GM19099 (cell line): ENCODE data around the gene HAPLN2.

Source experiments
- POLR2A ChIP-seq: IDR thresholded peaks from 3 replicates; pipeline ENCODE4 v1.6.1; 2011; ENCODE audit warnings: low read depth; ENCODE audit not compliant: insufficient read length; ENCODE audit errors: extremely low read depth

The HAPLN2 gene

DNA sequence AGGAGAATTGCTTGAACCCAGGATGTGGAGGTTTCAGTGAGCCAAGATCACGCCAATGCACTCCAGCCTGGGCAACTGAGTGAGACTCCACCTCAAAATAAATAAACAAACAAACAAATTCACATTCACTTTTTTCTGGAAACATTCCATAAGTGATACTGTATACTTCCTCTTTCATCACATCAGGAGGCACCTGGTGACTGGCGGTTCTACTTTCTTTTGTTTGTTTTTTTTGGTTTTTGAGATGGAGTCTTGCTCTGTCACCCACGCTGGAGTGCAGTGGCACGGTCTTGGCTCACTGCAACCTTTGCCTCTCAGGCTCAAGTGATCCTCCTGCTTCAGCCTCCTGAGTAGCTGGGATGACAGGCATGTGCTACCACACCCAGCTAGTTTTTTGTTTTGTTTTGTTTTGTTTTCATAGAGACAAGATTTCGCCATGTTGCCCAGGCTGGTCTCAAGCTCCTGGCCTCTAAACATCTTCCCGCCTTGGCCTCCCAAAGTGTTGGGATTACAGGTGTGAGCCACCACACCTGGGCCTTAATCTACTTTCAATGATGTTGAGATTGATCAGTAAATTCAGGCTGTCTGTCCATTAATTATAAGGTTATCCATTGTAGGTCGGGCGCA, 10.7 kb downstream of the HAPLN2 start:
- TF ChIP-seq POLR2A: no peak

DNA sequence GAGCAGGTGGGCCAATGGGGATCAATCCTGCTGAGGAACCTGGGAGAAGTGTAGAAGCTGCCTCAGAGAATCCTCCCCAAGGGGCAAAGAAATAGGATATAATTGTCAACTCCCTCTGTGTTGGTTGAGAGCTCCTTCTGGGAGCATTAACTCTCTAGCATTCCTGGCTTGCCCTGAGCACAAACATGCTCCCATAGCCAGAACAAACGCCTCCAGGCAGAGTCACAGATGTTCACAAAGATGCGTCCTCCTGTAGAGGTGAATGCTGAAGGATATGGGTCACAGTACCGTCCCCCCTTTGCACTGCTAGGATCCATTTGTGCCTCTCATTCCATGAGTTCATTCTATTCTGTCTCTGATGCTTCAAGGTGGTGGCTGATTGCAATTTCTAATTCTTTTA, 13.1 kb downstream of the HAPLN2 start:
- TF ChIP-seq POLR2A: no peak

DNA sequence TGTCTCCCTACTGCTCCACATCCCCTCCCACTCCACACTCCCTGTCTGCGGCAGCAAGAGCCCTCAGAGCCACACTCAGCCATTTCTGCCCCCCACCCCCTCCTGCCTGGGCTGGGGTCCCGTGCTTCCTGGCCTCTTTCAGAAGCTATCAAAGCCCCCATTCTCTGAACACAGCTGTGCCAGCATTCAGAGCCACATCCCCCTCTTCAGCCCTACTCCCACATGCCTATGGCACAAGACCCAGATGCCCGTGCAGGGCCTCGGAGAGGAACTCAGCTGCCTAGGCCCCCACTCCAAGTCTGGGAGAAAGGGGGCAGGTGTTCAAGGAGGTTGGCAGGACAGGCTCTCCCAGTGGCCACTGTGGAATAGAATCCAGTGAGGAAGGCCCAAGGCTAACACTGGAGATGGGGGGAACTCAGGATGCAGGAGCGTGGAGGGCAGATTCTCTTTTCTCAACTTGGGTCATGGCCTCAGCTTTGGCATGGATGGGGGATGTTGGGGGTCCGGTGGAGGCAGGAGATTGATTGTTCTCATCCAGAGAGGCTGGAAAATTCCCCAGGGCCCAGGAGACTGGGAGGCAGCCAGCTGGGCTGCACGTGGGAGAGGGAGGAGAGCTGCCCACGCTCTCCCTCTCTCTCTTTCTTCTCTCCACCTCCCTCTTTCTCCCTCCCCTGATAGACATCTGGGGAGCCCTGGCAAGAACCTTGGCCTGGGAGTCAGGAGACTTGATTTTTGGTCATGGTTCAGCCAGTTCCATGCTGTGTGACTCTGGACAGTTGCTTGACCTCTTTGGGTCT, 19.2 kb downstream of the HAPLN2 start:
- no peak for TF ChIP-seq POLR2A

DNA sequence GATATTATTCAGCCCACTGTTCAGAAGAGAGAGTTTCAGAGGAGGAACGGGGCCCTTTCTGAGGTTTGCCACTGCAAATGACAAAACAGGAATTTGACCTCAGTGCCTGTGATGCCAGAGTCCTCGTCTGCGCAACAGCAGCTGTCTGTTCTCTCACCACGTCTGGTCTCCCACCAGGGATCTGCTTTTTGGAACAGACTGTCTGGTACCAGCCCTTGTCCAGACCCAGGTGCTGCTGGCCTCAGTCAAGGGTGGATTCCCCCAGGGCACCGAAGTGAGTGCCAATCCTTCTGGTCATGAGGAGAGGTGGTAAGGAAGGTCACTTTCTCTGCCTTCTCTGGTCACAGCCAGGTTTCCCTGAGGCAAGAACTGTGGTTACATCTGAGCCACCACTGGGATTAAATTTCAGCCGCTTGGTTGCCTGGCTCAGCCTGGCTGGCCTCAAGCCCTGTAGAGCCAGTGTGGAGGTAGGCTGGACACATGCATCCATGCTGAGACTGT, 20.4 kb downstream of the HAPLN2 start:
- no peak for TF ChIP-seq POLR2A

DNA sequence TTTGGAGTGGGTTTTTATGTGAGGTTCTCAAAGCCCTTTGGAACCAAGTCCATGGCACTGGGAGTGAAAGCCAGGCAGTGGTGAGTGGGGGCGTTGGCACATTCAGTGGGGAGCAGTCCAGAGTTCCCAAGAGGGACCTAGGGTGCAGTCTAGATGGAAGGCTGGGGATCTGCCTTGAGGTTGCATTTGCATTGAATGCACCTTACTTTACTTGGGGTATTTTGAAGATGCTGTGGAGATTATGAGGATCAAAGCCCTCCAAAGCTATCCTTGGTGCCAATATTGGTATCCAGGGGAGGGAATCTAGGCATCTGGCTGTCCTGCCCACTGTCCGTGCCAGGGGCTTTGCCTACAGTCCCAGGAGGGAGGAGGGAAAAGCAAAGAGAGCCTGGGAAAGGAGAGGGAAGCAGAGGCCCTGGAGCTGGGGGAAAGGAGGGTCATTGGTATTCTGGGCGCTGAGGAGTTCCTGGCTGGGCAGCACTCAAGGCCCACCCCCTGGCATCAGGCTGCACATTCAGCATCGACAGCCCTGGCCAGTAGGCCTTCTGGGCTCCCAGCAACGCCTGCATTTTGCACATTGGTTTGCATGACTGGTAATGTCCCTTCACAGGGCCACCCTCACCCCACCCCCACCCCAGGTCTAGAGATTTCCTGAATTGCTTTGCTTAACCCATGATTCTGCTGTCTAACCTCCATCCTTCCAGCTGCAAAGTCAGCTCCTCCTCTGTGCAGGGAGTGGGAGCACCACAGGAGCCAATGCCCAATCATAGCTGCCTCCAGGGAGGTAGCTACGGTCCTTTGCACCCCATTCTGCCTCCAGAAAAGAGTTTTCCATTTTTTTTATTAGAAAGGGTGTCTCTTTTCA, 21.9 kb downstream of the HAPLN2 start:
- TF ChIP-seq POLR2A: no peak

DNA sequence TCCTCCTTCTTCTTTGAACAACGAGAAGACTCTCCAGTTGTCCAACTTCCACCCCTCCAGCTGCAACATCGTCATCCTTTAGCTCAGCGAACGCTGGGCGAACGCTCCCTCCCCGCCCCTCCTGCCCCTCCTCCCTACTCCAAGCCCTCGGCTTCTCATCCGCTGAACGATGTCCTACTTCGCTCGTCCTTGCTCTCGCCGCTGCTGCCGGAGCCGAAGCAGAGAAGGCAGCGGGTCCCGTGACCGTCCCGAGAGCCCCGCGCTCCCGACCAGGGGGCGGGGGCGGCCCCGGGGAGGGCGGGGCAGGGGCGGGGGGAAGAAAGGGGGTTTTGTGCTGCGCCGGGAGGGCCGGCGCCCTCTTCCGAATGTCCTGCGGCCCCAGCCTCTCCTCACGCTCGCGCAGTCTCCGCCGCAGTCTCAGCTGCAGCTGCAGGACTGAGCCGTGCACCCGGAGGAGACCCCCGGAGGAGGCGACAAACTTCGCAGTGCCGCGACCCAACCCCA, 22.6 kb downstream of the HAPLN2 start, which contains the start of gene BCAN:
Gene BCAN, plus strand, starts transcription at position 357 of the 504 bp plus-strand sequence. CDS start 3,938 bp downstream, outside the sequence.
- no peak for TF ChIP-seq POLR2A

DNA sequence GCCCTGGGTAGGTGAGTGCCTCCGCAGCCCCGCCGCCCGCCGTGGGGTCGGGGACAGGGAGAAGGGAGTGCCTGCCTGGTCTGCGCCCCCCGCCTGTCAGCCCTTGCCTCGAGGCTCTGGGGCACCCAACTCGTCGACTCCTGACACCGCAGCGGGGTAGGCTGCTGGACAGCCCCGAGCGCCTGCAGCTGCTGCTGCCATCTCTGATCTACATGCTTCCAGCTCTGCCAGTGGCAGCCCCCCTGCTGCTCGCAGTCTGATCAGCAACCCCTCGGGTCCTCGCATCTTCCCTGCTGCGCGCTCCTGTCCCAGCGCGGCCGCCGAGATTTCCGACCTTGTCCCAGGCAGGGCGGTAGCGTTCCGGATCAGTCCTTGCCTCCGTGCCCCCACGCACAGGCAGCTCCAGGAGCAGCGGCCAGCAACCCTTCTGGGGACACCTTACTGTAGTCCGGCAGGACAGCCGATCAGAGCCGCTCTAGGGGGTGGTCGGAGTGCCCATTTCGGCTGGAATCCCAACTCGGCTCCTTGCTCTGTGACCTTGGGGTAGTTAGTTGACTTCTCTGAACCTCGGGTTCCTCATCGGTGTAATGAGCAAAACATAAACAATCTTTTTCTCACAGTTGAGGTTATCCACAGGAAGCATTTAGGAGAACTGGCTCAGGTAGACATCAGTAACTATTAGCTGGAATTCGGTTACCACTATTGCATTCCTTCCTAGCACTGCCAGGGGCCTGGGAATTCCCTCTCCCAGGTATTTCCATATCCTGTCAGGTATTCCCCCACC, 23.2 kb downstream of the HAPLN2 start:
- no peak for TF ChIP-seq POLR2A

DNA sequence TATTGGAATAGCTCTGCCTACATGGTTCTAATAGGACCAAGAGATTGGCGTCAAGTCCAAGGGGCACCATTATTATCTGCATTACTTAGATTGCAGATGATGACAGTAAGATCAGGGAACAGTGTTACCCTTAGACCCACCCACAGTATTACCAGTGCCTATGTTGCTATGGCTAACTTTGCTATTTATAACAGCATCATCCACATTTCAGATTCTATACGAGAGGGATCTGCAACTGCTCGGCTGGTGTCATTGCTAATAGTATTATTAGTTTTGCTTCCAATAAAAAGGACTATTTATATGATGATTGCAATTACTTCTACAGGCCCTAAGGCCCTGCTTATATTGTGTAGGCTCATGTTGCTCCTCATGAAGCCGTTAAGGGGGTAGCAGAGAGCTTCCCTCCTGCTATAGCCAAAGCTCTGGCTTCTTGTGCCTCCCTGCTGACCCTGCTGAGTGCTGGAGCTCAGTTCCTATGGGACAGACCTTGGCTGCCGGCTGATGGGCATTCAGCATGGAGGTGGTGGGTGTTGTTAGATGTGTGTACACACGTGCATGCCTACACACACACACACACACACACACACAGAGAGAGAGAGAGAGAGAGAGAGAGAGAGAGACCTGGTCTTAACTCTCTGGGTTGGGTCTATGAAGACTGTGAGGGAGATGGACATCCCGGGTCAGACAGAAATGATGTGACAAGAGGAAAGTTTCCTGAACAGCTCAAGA, 24.0 kb downstream of the HAPLN2 start:
- TF ChIP-seq POLR2A: no peak

DNA sequence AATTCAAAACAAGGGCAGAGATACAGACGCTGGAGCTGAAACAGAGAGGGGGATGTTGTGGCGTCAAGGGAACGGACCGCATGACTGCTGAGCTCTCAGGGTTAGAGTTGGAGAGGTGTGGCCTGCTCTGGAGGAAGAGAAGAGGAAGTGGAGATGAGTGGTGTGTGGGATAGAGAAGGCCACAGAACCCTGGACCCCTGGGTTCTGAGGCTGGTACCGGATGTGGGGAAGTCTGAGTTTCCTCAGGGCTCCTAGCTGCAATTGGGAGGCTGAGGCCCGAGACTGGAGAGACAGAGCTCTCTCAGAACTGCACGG, 24.5 kb downstream of the HAPLN2 start:
- TF ChIP-seq POLR2A: no peak

DNA sequence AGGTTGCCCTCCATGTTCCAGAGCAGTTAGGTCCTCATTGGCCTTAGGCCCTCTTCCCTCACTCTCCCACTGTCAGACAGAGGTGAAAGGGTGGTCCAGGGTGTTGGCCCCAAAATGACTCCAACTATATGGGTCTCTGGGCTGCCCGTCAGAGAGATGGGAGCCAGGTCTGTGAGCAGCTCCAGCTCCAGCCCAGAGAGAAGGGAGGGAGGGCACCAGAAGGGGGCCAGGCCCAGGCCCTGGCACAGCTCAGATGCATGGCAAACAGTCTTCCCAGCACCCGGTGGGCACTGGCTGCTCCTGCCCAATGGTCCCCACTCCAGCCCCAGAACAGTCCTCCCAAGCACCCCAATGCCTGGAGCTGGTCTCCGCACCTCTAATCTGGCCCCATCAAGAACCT, 24.9 kb downstream of the HAPLN2 start:
- TF ChIP-seq POLR2A: no peak

DNA sequence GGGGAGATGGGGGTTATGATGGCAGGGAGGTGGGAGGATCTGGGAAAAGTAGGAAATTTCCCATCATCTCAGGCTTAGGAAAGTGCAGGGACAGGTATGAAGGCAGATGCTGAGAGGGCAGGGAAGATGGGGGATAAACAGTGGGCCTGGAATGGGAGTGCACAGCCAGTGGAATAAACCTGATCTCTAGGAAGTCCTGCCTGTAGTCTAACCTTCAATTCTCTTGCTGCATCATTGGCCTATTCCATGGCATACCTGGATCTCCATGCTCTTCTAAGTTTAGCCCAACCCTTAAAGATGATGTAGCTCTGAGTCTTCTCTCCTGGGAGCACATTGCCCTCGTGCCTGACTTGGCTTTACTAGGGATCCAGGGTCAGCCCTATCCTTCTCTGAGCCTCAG, 25.4 kb downstream of the HAPLN2 start:
- TF ChIP-seq POLR2A: no peak

DNA sequence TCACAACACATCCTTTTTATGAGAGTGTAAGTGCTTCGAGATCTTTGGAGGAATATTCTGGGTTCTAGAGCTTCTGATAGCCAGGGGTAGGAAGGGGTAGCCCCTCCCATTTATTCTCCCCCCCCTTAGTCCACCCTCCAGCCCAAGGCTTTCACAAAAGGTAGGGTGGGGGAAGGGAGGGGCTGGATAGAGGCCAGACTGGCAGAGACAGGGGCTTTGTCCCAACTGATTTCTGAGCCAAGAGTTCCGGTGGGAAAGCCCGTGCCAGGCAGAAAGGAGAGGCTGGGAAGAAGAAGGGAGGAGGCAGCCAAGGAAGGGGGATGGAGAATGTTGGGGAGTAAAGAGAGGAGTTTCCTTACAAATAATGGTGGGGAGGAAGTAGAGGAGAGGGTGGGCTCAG, 25.8 kb downstream of the HAPLN2 start:
- TF ChIP-seq POLR2A: no peak

DNA sequence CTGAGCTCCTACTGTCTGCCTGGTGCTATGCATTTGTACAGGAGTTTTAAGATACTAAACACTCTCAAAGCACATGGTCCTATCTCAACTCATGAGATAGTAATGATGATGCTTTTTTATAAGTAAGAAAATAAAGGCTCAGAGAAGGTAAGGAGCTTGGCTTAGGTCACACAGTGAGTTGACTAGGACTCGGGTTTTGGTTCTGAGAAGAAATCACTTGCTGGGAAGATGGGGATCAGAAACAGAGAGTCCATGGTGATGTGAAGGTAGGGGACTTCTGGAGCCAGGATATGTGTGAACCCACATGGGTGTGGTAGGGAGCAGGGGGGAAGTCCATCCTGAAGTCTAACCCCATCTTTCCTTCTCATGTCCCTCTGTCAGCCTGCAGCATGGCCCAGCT, 26.5 kb downstream of the HAPLN2 start:
- TF ChIP-seq POLR2A: no peak

DNA sequence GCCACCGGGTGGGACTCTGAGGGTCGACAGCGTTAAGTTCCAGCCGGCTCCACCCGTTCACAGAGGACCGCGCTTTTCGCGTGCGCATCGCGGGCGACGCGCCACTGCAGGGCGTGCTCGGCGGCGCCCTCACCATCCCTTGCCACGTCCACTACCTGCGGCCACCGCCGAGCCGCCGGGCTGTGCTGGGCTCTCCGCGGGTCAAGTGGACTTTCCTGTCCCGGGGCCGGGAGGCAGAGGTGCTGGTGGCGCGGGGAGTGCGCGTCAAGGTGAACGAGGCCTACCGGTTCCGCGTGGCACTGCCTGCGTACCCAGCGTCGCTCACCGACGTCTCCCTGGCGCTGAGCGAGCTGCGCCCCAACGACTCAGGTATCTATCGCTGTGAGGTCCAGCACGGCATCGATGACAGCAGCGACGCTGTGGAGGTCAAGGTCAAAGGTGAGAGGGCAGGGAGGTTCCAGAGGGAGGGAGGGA, 27.6 kb downstream of the HAPLN2 start:
- no peak for TF ChIP-seq POLR2A

DNA sequence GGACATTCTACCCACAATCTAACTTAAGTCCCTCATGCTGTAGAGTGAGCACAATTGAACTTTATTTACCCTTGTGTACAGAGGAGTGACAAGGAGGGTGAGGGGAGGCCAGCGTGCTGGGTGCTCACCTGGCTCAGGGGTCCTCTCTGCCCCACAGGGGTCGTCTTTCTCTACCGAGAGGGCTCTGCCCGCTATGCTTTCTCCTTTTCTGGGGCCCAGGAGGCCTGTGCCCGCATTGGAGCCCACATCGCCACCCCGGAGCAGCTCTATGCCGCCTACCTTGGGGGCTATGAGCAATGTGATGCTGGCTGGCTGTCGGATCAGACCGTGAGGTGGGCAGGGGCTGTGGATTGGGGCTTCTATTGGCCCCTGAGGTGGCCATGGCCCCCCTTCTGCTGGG, 28.1 kb downstream of the HAPLN2 start:
- no peak for TF ChIP-seq POLR2A
